ENCODE data around the gene CTU2. TPM values are rescaled to one million over a fixed set of nuclear protein-coding genes. Genes with fewer than 3 reads are reported as not detected.

Gene CTU2
- total RNA-seq, 1 donor from 2014 or later: 18.3 TPM

DNA sequence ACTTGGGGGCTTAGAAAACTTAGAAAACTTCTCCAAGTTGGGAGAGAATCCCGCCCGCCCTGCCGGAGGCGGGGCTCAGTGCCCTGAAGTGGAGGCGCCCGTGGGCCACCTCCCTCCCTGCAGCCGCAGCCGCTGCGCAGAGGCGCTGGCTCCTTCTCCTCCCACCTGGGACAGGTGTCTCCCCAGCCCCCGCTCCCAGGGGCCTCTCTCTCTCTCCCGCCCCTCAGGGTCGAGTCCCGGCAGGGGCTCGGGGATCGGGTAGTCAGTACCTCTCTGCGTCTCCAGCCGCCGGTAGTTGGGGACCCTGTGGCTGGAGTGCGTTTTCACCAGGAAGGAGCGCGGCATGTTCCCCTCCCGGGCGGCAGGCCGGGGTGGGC is 20.3 kb upstream of the CTU2 start:
- no peak for FAIRE-seq

DNA sequence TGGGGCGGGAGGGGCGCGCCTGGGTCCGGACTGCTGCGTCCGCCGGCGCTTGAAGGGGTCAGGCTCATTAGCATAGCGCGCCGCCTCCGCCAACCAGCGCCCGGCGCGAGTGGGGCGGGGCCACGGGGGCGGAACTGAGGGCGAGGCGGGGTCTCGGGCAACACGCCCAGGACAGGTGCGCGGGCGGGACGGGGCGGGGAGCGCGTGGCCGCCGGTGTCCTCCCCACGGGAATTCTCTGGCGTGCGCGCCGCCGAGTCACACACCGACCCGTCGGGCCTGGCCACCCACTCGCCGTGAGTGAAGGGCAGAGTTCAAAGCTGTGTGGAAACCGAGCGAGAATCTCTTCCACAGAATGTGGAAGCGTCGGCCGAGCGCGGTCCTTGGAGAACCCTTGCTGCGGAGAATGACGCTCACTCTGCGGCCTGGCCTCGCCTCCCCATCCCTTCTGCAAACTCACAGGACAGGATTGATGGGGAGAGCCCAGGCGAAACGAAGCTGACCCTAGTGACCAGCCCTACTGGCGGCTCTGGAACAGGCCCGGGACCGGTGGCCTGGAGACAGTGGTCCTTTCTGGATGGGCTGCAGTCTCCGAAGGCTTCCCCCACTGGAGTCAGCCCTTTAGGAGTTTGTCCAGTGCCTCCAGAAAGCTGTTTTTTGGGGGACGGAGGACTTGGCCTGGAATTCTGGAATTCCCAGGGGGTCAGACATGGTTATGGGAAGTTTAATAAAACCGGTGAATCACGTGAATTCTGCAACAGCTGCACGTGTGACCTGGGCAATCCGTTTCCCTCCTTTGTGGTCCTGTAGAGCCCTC is 19.7 kb upstream of the CTU2 start, which contains the start of gene SNAI3:
Gene SNAI3 (minus strand): TSS at position 69 of the 815 bp plus-strand sequence. CDS start 101 bp downstream, outside the sequence.
- H3K36me3 Mint-ChIP-seq (ENCODE audit: low read depth, unreplicated experiment): no peaks in the 10 kb centered on the region
- Histone ChIP-seq H3K27ac (ENCODE audit: low read depth, low read length) (no peak within 1 kb of the TSS), H3K9ac (ENCODE audit: low read length) (peak within 1 kb of the TSS; percentile 46), H3K4me3 (ENCODE audit: insufficient read depth, low read depth, low read length) (peak within 1 kb of the TSS; percentile 23), H3K27me3 (ENCODE audit: insufficient read depth, low read length) (peaks cover 8% of the 10 kb centered on the region), H3K4me1 (ENCODE audit: insufficient read depth, low read length) (peaks cover 10% of the 10 kb centered on the region), H3K9me3 (ENCODE audit: insufficient read depth, low read depth, low read length) (no peaks in the 10 kb centered on the region), H3K4me2 (ENCODE audit: low read length) (peak within 1 kb of the TSS; percentile 84), H3K36me3 (ENCODE audit: insufficient read depth, low read length) (no peaks in the 10 kb centered on the region), H4K20me1 (ENCODE audit: insufficient read depth, low read length) (peaks cover 6% of the 10 kb centered on the region), H3K79me2 (ENCODE audit: insufficient read depth, low read length) (no peaks in the 10 kb centered on the region), H2AFZ (ENCODE audit: low read depth, low read length) (peak within 1 kb of the TSS; percentile 41)
- FAIRE-seq (no peak), DNase-seq (ENCODE audit: low read depth) (no peak)
- TF ChIP-seq, protein P1, sequence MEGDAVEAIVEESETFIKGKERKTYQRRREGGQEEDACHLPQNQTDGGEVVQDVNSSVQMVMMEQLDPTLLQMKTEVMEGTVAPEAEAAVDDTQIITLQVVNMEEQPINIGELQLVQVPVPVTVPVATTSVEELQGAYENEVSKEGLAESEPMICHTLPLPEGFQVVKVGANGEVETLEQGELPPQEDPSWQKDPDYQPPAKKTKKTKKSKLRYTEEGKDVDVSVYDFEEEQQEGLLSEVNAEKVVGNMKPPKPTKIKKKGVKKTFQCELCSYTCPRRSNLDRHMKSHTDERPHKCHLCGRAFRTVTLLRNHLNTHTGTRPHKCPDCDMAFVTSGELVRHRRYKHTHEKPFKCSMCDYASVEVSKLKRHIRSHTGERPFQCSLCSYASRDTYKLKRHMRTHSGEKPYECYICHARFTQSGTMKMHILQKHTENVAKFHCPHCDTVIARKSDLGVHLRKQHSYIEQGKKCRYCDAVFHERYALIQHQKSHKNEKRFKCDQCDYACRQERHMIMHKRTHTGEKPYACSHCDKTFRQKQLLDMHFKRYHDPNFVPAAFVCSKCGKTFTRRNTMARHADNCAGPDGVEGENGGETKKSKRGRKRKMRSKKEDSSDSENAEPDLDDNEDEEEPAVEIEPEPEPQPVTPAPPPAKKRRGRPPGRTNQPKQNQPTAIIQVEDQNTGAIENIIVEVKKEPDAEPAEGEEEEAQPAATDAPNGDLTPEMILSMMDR (IDR thresholded peaks at IDR 0.05; ENCODE audit: insufficient read depth, low read depth, low read length): no peak
- no peak for TF ChIP-seq EZH2 (IDR thresholded peaks at IDR 0.05; ENCODE audit: insufficient read depth, low read length)
- H3K9me3 Mint-ChIP-seq (ENCODE audit: unreplicated experiment): no peaks in the 10 kb centered on the region
- peaks cover 47% of the 10 kb centered on the region for H3K27me3 Mint-ChIP-seq (ENCODE audit: low read depth, unreplicated experiment)
- no peak within 1 kb of the TSS for H3K27ac Mint-ChIP-seq (ENCODE audit: unreplicated experiment)
- H3K4me1 Mint-ChIP-seq (ENCODE audit: low read depth, unreplicated experiment): no peaks in the 10 kb centered on the region
- peak within 1 kb of the TSS; percentile 45 for H3K4me3 Mint-ChIP-seq (ENCODE audit: unreplicated experiment)

More for the DNA sequence above, 20.3 kb upstream of the CTU2 start:
- Histone ChIP-seq H3K27ac (ENCODE audit: low read depth, low read length) (no peak overlapping the region), H2AFZ (ENCODE audit: low read depth, low read length) (peak overlapping the region; percentile 41), H3K4me2 (ENCODE audit: low read length) (peak overlapping the region; percentile 84), H3K9ac (ENCODE audit: low read length) (peak overlapping the region; percentile 46), H4K20me1 (ENCODE audit: insufficient read depth, low read length) (peaks cover 6% of the 10 kb centered on the region), H3K36me3 (ENCODE audit: insufficient read depth, low read length) (no peaks in the 10 kb centered on the region), H3K9me3 (ENCODE audit: insufficient read depth, low read depth, low read length) (no peaks in the 10 kb centered on the region), H3K4me1 (ENCODE audit: insufficient read depth, low read length) (peaks cover 10% of the 10 kb centered on the region), H3K4me3 (ENCODE audit: insufficient read depth, low read depth, low read length) (peak overlapping the region; percentile 17), H3K27me3 (ENCODE audit: insufficient read depth, low read length) (peaks cover 8% of the 10 kb centered on the region), H3K79me2 (ENCODE audit: insufficient read depth, low read length) (no peaks in the 10 kb centered on the region)
- H3K9me3 Mint-ChIP-seq (ENCODE audit: unreplicated experiment): no peaks in the 10 kb centered on the region
- peaks cover 45% of the 10 kb centered on the region for H3K27me3 Mint-ChIP-seq (ENCODE audit: low read depth, unreplicated experiment)
- no peak for DNase-seq (ENCODE audit: low read depth)
- H3K4me1 Mint-ChIP-seq (ENCODE audit: low read depth, unreplicated experiment): no peaks in the 10 kb centered on the region
- H3K4me3 Mint-ChIP-seq (ENCODE audit: unreplicated experiment): peak overlapping the region; percentile 45
- TF ChIP-seq EZH2 (IDR thresholded peaks at IDR 0.05; ENCODE audit: insufficient read depth, low read length): peak; percentile 63
- TF ChIP-seq, protein P1 (IDR thresholded peaks at IDR 0.05; ENCODE audit: insufficient read depth, low read depth, low read length): no peak
- no peak overlapping the region for H3K27ac Mint-ChIP-seq (ENCODE audit: unreplicated experiment)
- H3K36me3 Mint-ChIP-seq (ENCODE audit: low read depth, unreplicated experiment): no peaks in the 10 kb centered on the region

DNA sequence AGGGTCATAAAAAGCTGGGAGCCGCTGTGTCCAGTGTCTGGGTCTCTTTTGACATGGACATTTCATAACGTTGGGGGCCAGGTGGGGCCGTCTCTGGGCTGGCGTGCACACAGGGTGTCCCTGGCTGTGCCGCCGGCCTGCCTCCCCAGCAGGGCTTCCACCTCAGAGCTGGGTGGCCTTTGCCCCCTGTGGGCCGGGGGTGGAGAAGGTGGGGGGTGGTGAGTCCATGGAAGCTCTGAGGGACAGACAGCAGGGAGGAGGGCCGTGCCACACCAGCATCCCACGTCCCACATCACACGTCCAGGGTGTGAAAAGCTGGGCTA is 19.1 kb upstream of the CTU2 start:
- no peak overlapping the region for H2AFZ ChIP-seq (ENCODE audit: low read depth, low read length)
- H3K79me2 ChIP-seq (ENCODE audit: insufficient read depth, low read length): no peaks in the 10 kb centered on the region
- Mint-ChIP-seq H3K27me3 (ENCODE audit: low read depth, unreplicated experiment) (peaks cover 47% of the 10 kb centered on the region), H3K27ac (ENCODE audit: unreplicated experiment) (no peak overlapping the region), H3K4me3 (ENCODE audit: unreplicated experiment) (no peak overlapping the region), H3K9me3 (ENCODE audit: unreplicated experiment) (no peaks in the 10 kb centered on the region), H3K4me1 (ENCODE audit: low read depth, unreplicated experiment) (no peaks in the 10 kb centered on the region), H3K36me3 (ENCODE audit: low read depth, unreplicated experiment) (no peaks in the 10 kb centered on the region)
- peaks cover 10% of the 10 kb centered on the region for H3K4me1 ChIP-seq (ENCODE audit: insufficient read depth, low read length)
- no peak for DNase-seq (ENCODE audit: low read depth)
- H3K36me3 ChIP-seq (ENCODE audit: insufficient read depth, low read length): no peaks in the 10 kb centered on the region
- H3K9me3 ChIP-seq (ENCODE audit: insufficient read depth, low read depth, low read length): no peaks in the 10 kb centered on the region
- peaks cover 6% of the 10 kb centered on the region for H4K20me1 ChIP-seq (ENCODE audit: insufficient read depth, low read length)
- no peak overlapping the region for H3K9ac ChIP-seq (ENCODE audit: low read length)
- no peak overlapping the region for H3K27ac ChIP-seq (ENCODE audit: low read depth, low read length)
- no peak overlapping the region for H3K4me2 ChIP-seq (ENCODE audit: low read length)
- TF ChIP-seq, protein P1 (IDR thresholded peaks at IDR 0.05; ENCODE audit: insufficient read depth, low read depth, low read length): no peak
- TF ChIP-seq EZH2 (IDR thresholded peaks at IDR 0.05; ENCODE audit: insufficient read depth, low read length): no peak
- FAIRE-seq: no peak
- H3K27me3 ChIP-seq (ENCODE audit: insufficient read depth, low read length): peaks cover 8% of the 10 kb centered on the region
- H3K4me3 ChIP-seq (ENCODE audit: insufficient read depth, low read depth, low read length): no peak overlapping the region

Measured in astrocyte (in vitro differentiated cells and primary cell).